H1 (cell line): Measurements from ENCODE around the gene ENDOU. TPM values are rescaled to one million over a fixed set of nuclear protein-coding genes. Genes with fewer than 3 reads are reported as not detected.

Experiments used
- CTCF ChIA-PET: fragments of 300-600 bp; sonication (Branson Sonifier 250); formaldehyde crosslinking; loops from one replicate; lab custom pipeline; 2021; ENCODE audit not compliant: partially characterized antibody; lab: Charles Lee
- POLR2A ChIA-PET: fragments of 300-600 bp; sonication (Branson Sonifier 250); formaldehyde crosslinking; loops from one replicate; lab custom pipeline; 2021; ENCODE audit warnings: inconsistent platforms; ENCODE audit not compliant: partially characterized antibody; lab: Charles Lee
- DNase-seq, 2 experiments: peaks; one replicate each; pipeline versions ENCODE4 v3.0.0 to v3.0.0-alpha.2; 2010 to 2022; ENCODE audit warnings: low spot score in 2 of 2, low read depth in 1 of 2, mixed read lengths in 1 of 2
- FAIRE-seq: peaks from 2 replicates; lab custom pipeline; 2011; peaks lifted over from hg19 to GRCh38; lab: Jason Lieb, UNC
- H2AFZ ChIP-seq: 2 replicates; pipeline ENCODE4 v1.8.1; 2012; ENCODE audit warnings: low read length, inconsistent platforms
- H2AK5ac ChIP-seq: 2 replicates; pipeline ENCODE4 v1.6.1; 2013; ENCODE audit warnings: low read depth, low read length
- H2BK120ac ChIP-seq: replicated peaks from 2 replicates; pipeline ENCODE3; 2013; ENCODE audit warnings: low read depth, low read length, inconsistent platforms
- H2BK12ac ChIP-seq: 2 replicates; pipeline ENCODE4 v1.6.1; 2013; ENCODE audit warnings: low read depth, low read length
- H2BK15ac ChIP-seq: 2 replicates; pipeline ENCODE4 v1.6.1; 2013; ENCODE audit warnings: low read length
- H2BK20ac ChIP-seq: 2 replicates; pipeline ENCODE4 v1.6.1; 2013; ENCODE audit warnings: low read length
- H2BK5ac ChIP-seq: 2 replicates; pipeline ENCODE4 v1.6.1; 2013; ENCODE audit warnings: low read depth, low read length
- H3K14ac ChIP-seq: 2 replicates; pipeline ENCODE4 v1.6.1; 2013; ENCODE audit warnings: inconsistent platforms; ENCODE audit not compliant: insufficient read length
- H3K18ac ChIP-seq: 2 replicates; pipeline ENCODE4 v1.6.1; 2013; ENCODE audit warnings: low read length; ENCODE audit errors: extremely low read depth
- H3K23ac ChIP-seq: 2 replicates; pipeline ENCODE4 v1.6.1; 2013; ENCODE audit warnings: inconsistent platforms; ENCODE audit not compliant: insufficient read length
- H3K23me2 ChIP-seq: 2 replicates; pipeline ENCODE4 v1.6.1; 2013; ENCODE audit warnings: low read depth, low read length
- H3K27ac ChIP-seq: 2 replicates; pipeline ENCODE4 v1.6.1; 2011; ENCODE audit warnings: low read depth, low read length, inconsistent platforms
- H3K27me3 ChIP-seq, 4 experiments: replicated peaks in 1 of 4; 1 replicate in 1 of 4; 2 replicates in 3 of 4; pipeline versions ENCODE4 v1.6.1 to v1.8.1; 2011 to 2013; ENCODE audit warnings: low read length in 3 of 4, mild to moderate bottlenecking in 3 of 4, inconsistent platforms in 2 of 4, mixed read lengths in 2 of 4, moderate library complexity in 1 of 4; ENCODE audit not compliant: control insufficient read depth in 3 of 4, insufficient read depth in 3 of 4; ENCODE audit errors: extremely low read depth in 1 of 4
- H3K36me3 ChIP-seq, 4 experiments: 2 replicates each; pipeline versions ENCODE4 v1.6.1 to v1.8.1; 2011 to 2013; ENCODE audit warnings: mild to moderate bottlenecking in 4 of 4, low read length in 3 of 4, moderate library complexity in 2 of 4, control low read depth in 1 of 4, inconsistent platforms in 1 of 4; ENCODE audit not compliant: insufficient read depth in 4 of 4, control insufficient read depth in 2 of 4
- H3K4ac ChIP-seq: replicated peaks from 2 replicates; pipeline ENCODE3; 2013; ENCODE audit warnings: low read length, low read depth, mixed read lengths, inconsistent platforms; ENCODE audit not compliant: insufficient read length
- H3K4me1 ChIP-seq, 4 experiments: replicated peaks in 1 of 4; 1 replicate in 1 of 4; 2 replicates in 3 of 4; pipeline versions ENCODE4 v1.6.1 to v1.8.1; 2011 to 2013; ENCODE audit warnings: low read length in 3 of 4, inconsistent platforms in 2 of 4, mixed read lengths in 1 of 4; ENCODE audit not compliant: insufficient read depth in 4 of 4, control insufficient read depth in 3 of 4
- H3K4me2 ChIP-seq, 2 experiments: 2 replicates each; pipeline versions ENCODE4 v1.6.1 to v1.8.1; 2011 to 2013; ENCODE audit warnings: low read depth in 2 of 2, low read length in 2 of 2, control low read depth in 1 of 2, inconsistent platforms in 1 of 2, mild to moderate bottlenecking in 1 of 2; ENCODE audit not compliant: insufficient read depth in 1 of 2
- H3K4me3 ChIP-seq, 4 experiments: fragments of 200-600, 300-600 bp in 1 of 4; sonication (generic), shearing (Covaris generic), sonication (Bioruptor Twin) in 1 of 4; 2 replicates each; pipeline versions ENCODE4 v1.5.1 to v1.8.1; 2011 to 2016; ENCODE audit warnings: low read length in 4 of 4, low read depth in 3 of 4, control low read depth in 2 of 4, inconsistent platforms in 2 of 4, mild to moderate bottlenecking in 2 of 4, mixed read lengths in 1 of 4, moderate library complexity in 1 of 4; ENCODE audit not compliant: insufficient read depth in 2 of 4; ENCODE audit errors: extremely low read depth in 1 of 4
- H3K56ac ChIP-seq: replicated peaks from 2 replicates; pipeline ENCODE3; 2013; ENCODE audit warnings: low read depth, mild to moderate bottlenecking, mixed read lengths, low read length, inconsistent platforms; ENCODE audit not compliant: insufficient read length
- H3K79me1 ChIP-seq: 2 replicates; pipeline ENCODE4 v1.6.1; 2013; ENCODE audit warnings: low read depth, low read length, control low read depth
- H3K79me2 ChIP-seq, 2 experiments: 2 replicates each; pipeline versions ENCODE4 v1.6.1 to v1.8.1; 2012 to 2013; ENCODE audit warnings: low read length in 2 of 2, mild to moderate bottlenecking in 2 of 2, inconsistent platforms in 1 of 2; ENCODE audit not compliant: insufficient read depth in 2 of 2, control insufficient read depth in 1 of 2
- H3K9ac ChIP-seq, 4 experiments: replicated peaks in 1 of 4; 1 replicate in 1 of 4; 2 replicates in 3 of 4; pipeline versions ENCODE4 v1.6.1 to v1.8.1; 2011 to 2013; ENCODE audit warnings: low read depth in 3 of 4, low read length in 3 of 4, control low read depth in 2 of 4, mild to moderate bottlenecking in 2 of 4, moderate library complexity in 2 of 4, inconsistent platforms in 1 of 4; ENCODE audit errors: extremely low read depth in 1 of 4
- H3K9me3 ChIP-seq, 2 experiments: 2 replicates each; pipeline versions ENCODE4 v1.6.1 to v1.8.1; 2012 to 2013; ENCODE audit warnings: mild to moderate bottlenecking in 2 of 2, moderate library complexity in 2 of 2, control low read depth in 1 of 2, inconsistent platforms in 1 of 2, low read depth in 1 of 2, low read length in 1 of 2, mixed read lengths in 1 of 2; ENCODE audit not compliant: insufficient read depth in 2 of 2
- H4K20me1 ChIP-seq, 2 experiments: replicated peaks in 1 of 2; 2 replicates each; pipeline versions ENCODE3 to v1.8.1; 2011 to 2013; ENCODE audit warnings: inconsistent platforms in 2 of 2, low read length in 2 of 2, mild to moderate bottlenecking in 1 of 2; ENCODE audit not compliant: insufficient read depth in 2 of 2, control insufficient read depth in 1 of 2
- H4K5ac ChIP-seq: 2 replicates; pipeline ENCODE4 v1.6.1; 2013; ENCODE audit warnings: low read length, low read depth, mixed read lengths, inconsistent platforms; ENCODE audit not compliant: insufficient read length
- H4K8ac ChIP-seq: 2 replicates; pipeline ENCODE4 v1.8.0; 2013; ENCODE audit warnings: mild to moderate bottlenecking, moderate library complexity, low read length, inconsistent platforms; ENCODE audit not compliant: insufficient read depth; ENCODE audit errors: extremely low read depth
- H4K91ac ChIP-seq: replicated peaks from 2 replicates; pipeline ENCODE3; 2013; ENCODE audit warnings: low read length, mixed read lengths, inconsistent platforms; ENCODE audit not compliant: insufficient read length
- BACH1 ChIP-seq: IDR thresholded peaks from 2 replicates; pipeline ENCODE4 v1.6.1; 2012; ENCODE audit warnings: low read length, improper control_type of control experiment
- POLR2A ChIP-seq, 2 experiments: IDR thresholded peaks; 1 replicate in 1 of 2; 2 replicates in 1 of 2; pipeline ENCODE4 v1.6.1; 2011; ENCODE audit warnings: low read depth in 2 of 2, low read length in 2 of 2, mild to moderate bottlenecking in 2 of 2; ENCODE audit errors: control extremely low read depth in 1 of 2
- TCF12 ChIP-seq: IDR thresholded peaks from 2 replicates; pipeline ENCODE4 v1.6.1; 2011; ENCODE audit warnings: low read depth, mild to moderate bottlenecking, low read length
- WGBS, 2 experiments: shearing (Covaris generic) in 1 of 2; methylation state at CpG; one replicate each; pipeline versions ENCODE4 v1.1.6 to v1.1.7; 2013 to 2015; ENCODE audit warnings: low lambda C conversion rate in 2 of 2, mixed read lengths in 2 of 2, inconsistent platforms in 1 of 2, low coverage in 1 of 2, missing lambda C conversion rate in 1 of 2; ENCODE audit not compliant: insufficient replicate concordance in 2 of 2, insufficient coverage in 1 of 2, insufficient read length in 1 of 2; ENCODE audit errors: extremely low coverage in 1 of 2, missing lambda C conversion rate in 1 of 2; 5-methylcytosine and 5-hydroxymethylcytosine counted together
- polyA plus RNA-seq, 7 experiments: library from polyadenylated mRNA; depleted of rRNA in 3 of 7; stranded (reverse) in 5 of 7; unstranded in 2 of 7; fragments of >200 nt in 5 of 7; fragments of 200-250 nt in 2 of 7; gene quantifications; 1 replicate in 5 of 7; 2 replicates in 1 of 7; 4 replicates in 1 of 7; pipeline versions ENCODE4 v1.2.1 to v1.2.3, GENCODE V29; 2011 to 2013; ENCODE audit warnings: missing spikeins in 2 of 7, mixed read lengths in 2 of 7
- total RNA-seq: library from RNA; stranded (reverse); fragmentation: NEBNext Ultra II Directional; extraction: Animal tissue kit (Norgen Biotek cat#: 25700); gene quantifications from 2 replicates; pipeline ENCODE4 v1.2.1, GENCODE V29; 2021

The ENDOU gene
- total and polyA plus RNA-seq, 2 of the 8 experiments (the other 6 are each of a cell fraction or from before 2014, with no cell fraction given), result not detected

DNA sequence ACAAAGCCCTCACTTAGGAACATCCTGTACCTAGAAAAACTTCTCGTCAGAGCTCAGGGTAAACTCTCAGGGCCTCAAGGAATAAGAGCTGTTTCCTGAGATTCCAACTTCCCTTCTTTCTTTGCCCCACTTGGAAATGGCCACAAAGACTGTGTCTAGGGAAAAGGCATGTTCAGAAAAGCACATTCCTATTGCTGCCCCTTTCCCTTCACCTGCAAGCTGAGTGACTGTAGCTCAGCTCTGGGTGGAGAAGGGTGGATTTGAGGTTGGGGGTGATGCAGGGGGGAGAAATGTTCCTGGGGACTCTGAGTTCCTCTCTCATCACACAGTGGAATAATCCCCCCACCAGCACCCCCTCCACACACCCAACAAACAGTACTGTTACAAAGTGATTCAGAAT lies 6.8 kb downstream of the ENDOU start:
- Histone ChIP-seq H4K20me1 (no peaks in the 10 kb centered on the region), H3K56ac (no peak overlapping the region), H2BK5ac (no peak overlapping the region), H2BK120ac (no peak overlapping the region), H3K36me3 (0 out of 8 replicates have a peak, but pooled peaks cover 0 to 3% (median 0%) of the 10 kb centered on the region in 4 experiments), H3K27me3 (peaks cover 0 to 7% (median 3%) of the 10 kb centered on the region in 4 experiments; a peak in 2 of 7 replicates), H2AK5ac (no peak overlapping the region), H2BK20ac (no peak overlapping the region), H3K27ac (no peak overlapping the region), H4K5ac (no peak overlapping the region), H3K14ac (no peak overlapping the region), H2AFZ (no peak overlapping the region), H4K91ac (no peak overlapping the region), H3K9me3 (no peaks in the 10 kb centered on the region), H3K4me1 (peaks cover 4 to 9% (median 8%) of the 10 kb centered on the region in 4 experiments; a peak in 5 of 7 replicates), H3K23me2 (no peaks in the 10 kb centered on the region), H3K18ac (no peak overlapping the region), H3K23ac (no peak overlapping the region), H3K79me1 (no peaks in the 10 kb centered on the region), H3K4me2 (no peak overlapping the region), H2BK15ac (no peak overlapping the region), H3K4ac (no peak overlapping the region), H3K79me2 (no peaks in the 10 kb centered on the region), H3K4me3 (no peak overlapping the region), H4K8ac (no peak overlapping the region), H3K9ac (no peak overlapping the region), H2BK12ac (no peak overlapping the region)
- TF ChIP-seq POLR2A (IDR thresholded peaks at IDR 0.05; ENCODE audit: control extremely low read depth in 1 of 2, low read depth in 2 of 2, low read length in 2 of 2), result no peak
- no peak for TF ChIP-seq BACH1
- no peak for TF ChIP-seq TCF12
- ChIA-PET CTCF (interaction anchor here (0.6 to 64.6 kb wide), 11 partner anchors 12 to 1383 kb away, joined by 3 to 2442 read pairs (median 30); partner anchors contain the start of genes ENDOU, RAPGEF3, RPAP3 and SLC48A1), POLR2A (interaction anchor here (0.6 to 1.4 kb wide), 3 partner anchors 16 to 33 kb away, joined by 3 read pairs; no protein-coding TSS in a partner anchor)
- 79% methylated on average over 1 of the region's 1 CpG; no CpG with 5 or more reads in 1 of the 2 experiments for WGBS, 2 experiments
- DNase-seq, result peak in 1 of 2 experiments; percentile 19
- FAIRE-seq, result no peak
